CD4-positive, alpha-beta T cell (primary cell): ENCODE data around the gene DOLK. TPM values are rescaled to one million over a fixed set of nuclear protein-coding genes. Genes with fewer than 3 reads are reported as not detected.

Source experiments
- ATAC-seq: fragments of 200-7000 bp; cut with Tn5 transposase; one replicate; pipeline ENCODE4 v1.10.0; 2022; ENCODE audit warnings: mild to moderate bottlenecking; ENCODE audit not compliant: poor library complexity
- CTCF ChIA-PET: fragments of 350-600 bp; sonication (Branson Sonifier 250); formaldehyde crosslinking; loops from one replicate; lab custom pipeline; 2021; ENCODE audit warnings: antibody characterized with exemption, inconsistent platforms; lab: Charles Lee
- POLR2A ChIA-PET: fragments of 350-600 bp; sonication (Branson Sonifier 250); formaldehyde crosslinking; loops from one replicate; lab custom pipeline; 2021; ENCODE audit warnings: antibody characterized with exemption, inconsistent platforms; lab: Charles Lee
- DNase-seq, 14 experiments: peaks; one replicate each; pipeline ENCODE4 v3.0.0-alpha.2; 2013 to 2020; ENCODE audit warnings: mixed read lengths in 2 of 14
- H3K27ac ChIP-seq, 2 donors: one replicate each; pipeline versions ENCODE4 v1.5.1 to v1.7.0; 2013; ENCODE audit warnings: low read length in 2 of 2, low read depth in 1 of 2, mild to moderate bottlenecking in 1 of 2
- H3K27me3 ChIP-seq, 2 experiments: 1 replicate in 1 of 2; 2 replicates in 1 of 2; pipeline versions ENCODE4 v1.6.1 to v1.7.0; 2013; ENCODE audit warnings: low read length in 2 of 2, control low read depth in 1 of 2, mild to moderate bottlenecking in 1 of 2, moderate library complexity in 1 of 2; ENCODE audit not compliant: insufficient read depth in 2 of 2, control insufficient read depth in 1 of 2
- H3K36me3 ChIP-seq: one replicate; pipeline ENCODE4 v1.6.1; 2013; ENCODE audit warnings: low read length, control low read depth; ENCODE audit not compliant: insufficient read depth
- H3K4me1 ChIP-seq: one replicate; pipeline ENCODE4 v1.6.1; 2013; ENCODE audit warnings: low read length, control low read depth; ENCODE audit not compliant: insufficient read depth
- H3K4me3 ChIP-seq: one replicate; pipeline ENCODE4 v1.5.1; 2013; ENCODE audit warnings: mild to moderate bottlenecking, low read length, moderate library complexity
- H3K9me3 ChIP-seq, 2 experiments: 1 replicate in 1 of 2; 2 replicates in 1 of 2; pipeline versions ENCODE4 v1.6.1 to v1.7.0; 2013; ENCODE audit warnings: low read length in 2 of 2, mild to moderate bottlenecking in 2 of 2, control low read depth in 1 of 2, moderate library complexity in 1 of 2; ENCODE audit not compliant: control insufficient read depth in 1 of 2, insufficient read depth in 1 of 2
- H3K27ac Mint-ChIP-seq: one replicate; pipeline ENCODE4 v1.8.0; 2020; ENCODE audit warnings: mixed read lengths
- H3K27me3 Mint-ChIP-seq: one replicate; pipeline ENCODE4 v1.8.0; 2021; ENCODE audit warnings: mixed read lengths
- H3K36me3 Mint-ChIP-seq: one replicate; pipeline ENCODE4 v1.8.0; 2021; ENCODE audit warnings: low read depth, mixed read lengths
- H3K4me1 Mint-ChIP-seq: one replicate; pipeline ENCODE4 v1.8.0; 2021; ENCODE audit warnings: low read depth, mixed read lengths
- H3K4me3 Mint-ChIP-seq: one replicate; pipeline ENCODE4 v1.8.0; 2020; ENCODE audit warnings: mild to moderate bottlenecking, mixed read lengths
- H3K9me3 Mint-ChIP-seq: one replicate; pipeline ENCODE4 v1.8.0; 2020; ENCODE audit warnings: mixed read lengths
- CTCF ChIP-seq: fragments of 200-600 bp; IDR thresholded peaks from one replicate; pipeline ENCODE4 v1.8.0; 2022; ENCODE audit warnings: antibody characterized with exemption, mild to moderate bottlenecking
- intact Hi-C, 2 experiments: fragments of 100-400 bp; cut with DNase I in 1 of 2; cut with micrococcal nuclease in 1 of 2; formaldehyde crosslinking; loops; one replicate each; pipeline versions ENCODE4 v1.15.1 to v1.9.0; 2023 to 2025; cut with DNase I, micrococcal nuclease
- total RNA-seq, 174 experiments: library from RNA in 2 of 174; stranded (reverse) in 2 of 174; gene quantifications; one replicate each; pipeline ENCODE4 v1.2.3 and lab custom pipeline; 2021 to 2026

DOLK gene
- total RNA-seq, 2 experiments from 2014 or later = 7.4 to 7.8 TPM

GRCh38 chr9:128898382-128898781, 49.0 kb downstream of the DOLK start:
- peaks cover 33% of the 10 kb centered on the region for H3K36me3 ChIP-seq
- ATAC-seq (no peak), DNase-seq (peak in 1 of 14 experiments; percentile 32)
- Mint-ChIP-seq H3K9me3 (no peaks in the 10 kb centered on the region), H3K4me3 (peak overlapping the region; percentile 30), H3K36me3 (peaks cover 51% of the 10 kb centered on the region), H3K27ac (peak overlapping the region; percentile 95), H3K27me3 (no peaks in the 10 kb centered on the region), H3K4me1 (peaks cover 88% of the 10 kb centered on the region)
- intact Hi-C loops = no loop called here
- H3K9me3 ChIP-seq = no peaks in the 10 kb centered on the region
- CTCF ChIA-PET = interaction anchor here (1.2 to 1.4 kb wide), 2 partner anchors 29 to 80 kb away, joined by 3 to 4 read pairs; partner anchors contain the start of gene ENDOG
- H3K4me3 ChIP-seq = no peak overlapping the region
- peak overlapping the region; percentile 69 to 86 for H3K27ac ChIP-seq
- peaks cover 89% of the 10 kb centered on the region for H3K4me1 ChIP-seq
- POLR2A ChIA-PET = interaction anchor here (1.2 to 1.4 kb wide), 2 partner anchors 16 to 18 kb away, joined by 4 read pairs; partner anchors contain the start of genes KYAT1 and LRRC8A
- no peak for TF ChIP-seq CTCF
- no peaks in the 10 kb centered on the region for H3K27me3 ChIP-seq

- Mint-ChIP-seq H3K4me1 (peaks cover 77% of the 10 kb centered on the region), H3K36me3 (peaks cover 67% of the 10 kb centered on the region), H3K4me3 (no peak overlapping the region), H3K27ac (peak overlapping the region; percentile 81), H3K27me3 (no peaks in the 10 kb centered on the region), H3K9me3 (no peaks in the 10 kb centered on the region)
- TF ChIP-seq CTCF = no peak
- peaks cover 84% of the 10 kb centered on the region for H3K4me1 ChIP-seq
- peaks cover 54% of the 10 kb centered on the region for H3K36me3 ChIP-seq
- CTCF ChIA-PET = interaction anchor here (0.6 kb wide), 1 partner anchor 96 kb away, joined by 3 read pairs; no protein-coding TSS in a partner anchor
- POLR2A ChIA-PET = interaction anchor here (0.8 to 1.5 kb wide), 3 partner anchors 13 to 185 kb away, joined by 3 to 6 read pairs (median 6); partner anchors contain the start of genes DOLPP1, ENDOG, KYAT1 and LRRC8A
- peak overlapping the region in 1 of 2 donors; percentile 34 for H3K27ac ChIP-seq
- intact Hi-C loops = no loop called here
- ATAC-seq (no peak), DNase-seq (no peak)
- H3K4me3 ChIP-seq = no peak overlapping the region
- no peaks in the 10 kb centered on the region for H3K27me3 ChIP-seq
- no peaks in the 10 kb centered on the region for H3K9me3 ChIP-seq
Observed at GRCh38 chr9:128895556-128895955, 51.8 kb downstream of the DOLK start.

Other genes with a start within 250 kb of the DOLK start
- gene PKN3, start 245.1 kb downstream of the DOLK start, total RNA-seq = 1 to 10 TPM in 1 of 2 experiments, under 1 TPM in 1; 0.95 to 1.9 TPM
- gene ZDHHC12, start 223.5 kb downstream of the DOLK start, total RNA-seq = 10 to 100 TPM; 22.0 to 23.7 TPM
- gene ZER1, start 175.7 kb downstream of the DOLK start, total RNA-seq = 10 to 100 TPM; 25.4 to 32.6 TPM
- gene TBC1D13, start 160.3 kb downstream of the DOLK start, total RNA-seq = 10 to 100 TPM; 25.4 to 28.7 TPM
- gene ENDOG, start 129.1 kb downstream of the DOLK start, total RNA-seq = 1 to 10 TPM; 3.2 to 3.7 TPM
- 10 to 100 TPM; 22.2 to 27.6 TPM for gene SPOUT1, start 117.8 kb downstream of the DOLK start, total RNA-seq
- 1 to 10 TPM; 2.8 to 4.7 TPM for gene KYAT1, start 65.7 kb downstream of the DOLK start, total RNA-seq
- 10 to 100 TPM; 35.0 to 35.8 TPM for gene LRRC8A, start 65.5 kb downstream of the DOLK start, total RNA-seq
- gene PHYHD1, start 26.6 kb downstream of the DOLK start, total RNA-seq = 1 to 10 TPM; 1.6 to 2.6 TPM
- 10 to 100 TPM; 43.0 to 43.9 TPM for gene NUP188, start 96 bp upstream of the DOLK start, total RNA-seq
- gene SH3GLB2, start 80.7 kb upstream of the DOLK start, total RNA-seq = 10 to 100 TPM; 65.6 to 69.1 TPM
- gene MIGA2, start 89.0 kb upstream of the DOLK start, total RNA-seq = 10 to 100 TPM; 53.2 to 56.9 TPM
- gene DOLPP1, start 133.5 kb upstream of the DOLK start, total RNA-seq = 1 to 10 TPM; 2.7 to 3.6 TPM
- gene CRAT, start 163.2 kb upstream of the DOLK start, total RNA-seq = 1 to 10 TPM; 7.1 to 9.4 TPM
- gene PTPA, start 163.8 kb upstream of the DOLK start, total RNA-seq = 10 to 100 TPM; 21.6 to 23.3 TPM
- 1 to 10 TPM; 5.6 to 6.4 TPM for gene IER5L, start 230.7 kb upstream of the DOLK start, total RNA-seq